Liver (tissue), 9 donors: ENCODE measurements around the gene ACOT7. TPM values are rescaled to one million over a fixed set of nuclear protein-coding genes. Genes with fewer than 3 reads are reported as not detected.
A peak's percentile ranks its signal among the peaks of the same experiment; 100 is the strongest.

Source experiments
- DNase-seq: peaks from one replicate; pipeline ENCODE4 v3.0.0-alpha.2; 2017; ENCODE audit warnings: low spot score
- H3K27ac ChIP-seq, 2 donors: one replicate each; pipeline ENCODE4 v1.7.0; 2013; ENCODE audit warnings: inconsistent platforms in 2 of 2, low read length in 2 of 2, control low read depth in 1 of 2, low read depth in 1 of 2, mild to moderate bottlenecking in 1 of 2
- H3K27me3 ChIP-seq, 4 donors: one replicate each; pipeline versions ENCODE4 v1.6.1 to v1.7.0; 2013; ENCODE audit warnings: low read length in 3 of 4, inconsistent platforms in 1 of 4, mild to moderate bottlenecking in 1 of 4, moderate library complexity in 1 of 4; ENCODE audit not compliant: control insufficient read depth in 4 of 4, insufficient read depth in 4 of 4
- H3K36me3 ChIP-seq, 4 donors: one replicate each; pipeline versions ENCODE4 v1.6.1 to v1.7.0; 2013; ENCODE audit warnings: low read length in 3 of 4, mild to moderate bottlenecking in 3 of 4, low read depth in 1 of 4, moderate library complexity in 1 of 4; ENCODE audit not compliant: control insufficient read depth in 4 of 4, insufficient read depth in 3 of 4
- H3K4me1 ChIP-seq, 4 donors: one replicate each; pipeline versions ENCODE4 v1.6.1 to v1.7.0; 2013; ENCODE audit warnings: low read length in 3 of 4, mild to moderate bottlenecking in 3 of 4, moderate library complexity in 1 of 4; ENCODE audit not compliant: control insufficient read depth in 4 of 4, insufficient read depth in 4 of 4
- H3K4me3 ChIP-seq, 3 donors: one replicate each; pipeline versions ENCODE4 v1.6.1 to v1.7.0; 2013; ENCODE audit warnings: low read length in 3 of 3, control low read depth in 1 of 3, low read depth in 1 of 3, mild to moderate bottlenecking in 1 of 3
- H3K9ac ChIP-seq, 2 donors: one replicate each; pipeline ENCODE4 v1.7.0; 2013; ENCODE audit warnings: low read length in 2 of 2, mild to moderate bottlenecking in 2 of 2, moderate library complexity in 2 of 2, control low read depth in 1 of 2, low read depth in 1 of 2
- H3K9me3 ChIP-seq, 4 donors: one replicate each; pipeline versions ENCODE4 v1.6.1 to v1.7.0; 2013; ENCODE audit warnings: low read length in 3 of 4; ENCODE audit not compliant: control insufficient read depth in 4 of 4
- ATF3 ChIP-seq: IDR thresholded peaks from 2 replicates; pipeline ENCODE4 v1.6.1; 2016; ENCODE audit warnings: antibody characterized with exemption
- CTCF ChIP-seq: fragments of 150-350 bp; IDR thresholded peaks from 2 replicates; pipeline ENCODE4 v1.5.1; 2017; ENCODE audit warnings: improper control_type of control experiment, low read depth, low read length; ENCODE audit not compliant: missing input control
- EGR1 ChIP-seq, 2 donors: IDR thresholded peaks; 2 replicates each; pipeline ENCODE4 v1.6.1; 2016 to 2018; ENCODE audit warnings: antibody characterized with exemption in 2 of 2, low read depth in 2 of 2
- FOXA2 ChIP-seq: IDR thresholded peaks from 2 replicates; pipeline ENCODE4 v1.6.1; 2016; ENCODE audit warnings: antibody characterized with exemption
- HNF4A ChIP-seq, 2 donors: conservative IDR thresholded peaks; 2 replicates each; pipeline ENCODE4 v1.6.1; 2016; ENCODE audit warnings: antibody characterized with exemption in 2 of 2, mild to moderate bottlenecking in 2 of 2
- HNF4G ChIP-seq: IDR thresholded peaks from 2 replicates; pipeline ENCODE4 v1.6.1; 2016; ENCODE audit warnings: antibody characterized with exemption
- JUND ChIP-seq, 2 donors: IDR thresholded peaks; 2 replicates each; pipeline ENCODE4 v1.6.1; 2016; ENCODE audit warnings: antibody characterized with exemption in 2 of 2
- NR2F2 ChIP-seq: IDR thresholded peaks from 2 replicates; pipeline ENCODE4 v1.6.1; 2016; ENCODE audit warnings: antibody characterized with exemption
- RAD21 ChIP-seq, 2 donors: IDR thresholded peaks; 2 replicates each; pipeline ENCODE4 v1.6.1; 2016; ENCODE audit warnings: antibody characterized with exemption in 2 of 2, mild to moderate bottlenecking in 2 of 2
- REST ChIP-seq: IDR thresholded peaks from 2 replicates; pipeline ENCODE4 v1.6.1; 2016; ENCODE audit warnings: antibody characterized with exemption, mild to moderate bottlenecking
- RXRA ChIP-seq, 2 donors: IDR thresholded peaks; 2 replicates each; pipeline ENCODE4 v1.6.1; 2017 to 2018; ENCODE audit warnings: antibody characterized with exemption in 2 of 2, mild to moderate bottlenecking in 1 of 2
- SP1 ChIP-seq: IDR thresholded peaks from 2 replicates; pipeline ENCODE4 v1.6.1; 2018; ENCODE audit warnings: antibody characterized with exemption, mild to moderate bottlenecking
- TAF1 ChIP-seq: conservative IDR thresholded peaks from 2 replicates; pipeline ENCODE4 v1.6.1; 2016; ENCODE audit warnings: antibody characterized with exemption, mild to moderate bottlenecking
- WGBS: extraction: QIAGEN DNeasy Blood & Tissue Kit; methylation state at CpG from one replicate; pipeline ENCODE4 v1.1.7; 2013; 5-methylcytosine and 5-hydroxymethylcytosine counted together
- polyA plus RNA-seq, 2 donors: library from polyadenylated mRNA; stranded (reverse) in 1 of 2; unstranded in 1 of 2; fragments of 200-250 nt in 1 of 2; fragments of >200 nt in 1 of 2; fragmentation: Nextera tagmentation in 1 of 2; extraction: Ambion mirVana in 1 of 2; gene quantifications; one replicate each; pipeline versions ENCODE4 v1.2.1 to v1.2.3, GENCODE V29; 2013 to 2015
- total RNA-seq, 2 donors: library from RNA; depleted of rRNA; stranded (reverse); fragments of >200 nt; gene quantifications; one replicate each; pipeline ENCODE4 v1.2.3, GENCODE V29; 2014
- TF ChIP-seq, protein P1 (sequence below): IDR thresholded peaks from 2 replicates; pipeline ENCODE4 v1.6.1; 2016; ENCODE audit warnings: antibody characterized with exemption
- TF ChIP-seq, protein P2 (sequence below): IDR thresholded peaks from 2 replicates; pipeline ENCODE4 v1.6.1; 2016; ENCODE audit warnings: antibody characterized with exemption
- donor health status: healthy.
- donor health status: healthy.
- donor health status: healthy.
- donor health status: healthy.
- donor health status: healthy.

ACOT7 gene
- total and polyA plus RNA-seq, 4 donors, result 8.7 to 14.4 (median 10.4) TPM

DNA sequence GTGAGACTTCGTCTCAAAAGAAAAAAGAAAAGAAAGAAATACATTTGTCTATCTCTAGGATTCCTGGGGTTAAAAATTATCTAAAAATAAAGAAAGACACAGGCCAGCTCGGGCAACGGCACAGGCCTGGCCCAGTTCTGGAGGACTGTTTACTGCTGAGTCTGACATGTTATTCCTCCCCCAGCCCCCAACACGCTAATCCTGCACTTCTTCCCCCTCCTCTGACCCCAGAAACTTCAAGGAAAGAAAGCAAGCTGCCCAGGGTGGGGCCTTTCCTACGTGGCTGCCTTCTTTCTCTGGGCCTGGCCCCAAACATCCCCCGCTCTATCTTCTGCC, 40.0 kb downstream of the ACOT7 start:
- 14% methylated on average over 6 of the region's 6 CpGs for WGBS
- H3K36me3 ChIP-seq, result no peaks in the 10 kb centered on the region
- H3K4me3 ChIP-seq, result no peak overlapping the region
- no peak for TF ChIP-seq ATF3
- no peak for TF ChIP-seq RAD21 (IDR thresholded peaks at IDR 0.05)
- TF ChIP-seq, protein P1, sequence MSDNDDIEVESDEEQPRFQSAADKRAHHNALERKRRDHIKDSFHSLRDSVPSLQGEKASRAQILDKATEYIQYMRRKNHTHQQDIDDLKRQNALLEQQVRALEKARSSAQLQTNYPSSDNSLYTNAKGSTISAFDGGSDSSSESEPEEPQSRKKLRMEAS, result no peak
- TF ChIP-seq HNF4G, result no peak
- no peak for TF ChIP-seq FOXA2
- TF ChIP-seq, protein P2, sequence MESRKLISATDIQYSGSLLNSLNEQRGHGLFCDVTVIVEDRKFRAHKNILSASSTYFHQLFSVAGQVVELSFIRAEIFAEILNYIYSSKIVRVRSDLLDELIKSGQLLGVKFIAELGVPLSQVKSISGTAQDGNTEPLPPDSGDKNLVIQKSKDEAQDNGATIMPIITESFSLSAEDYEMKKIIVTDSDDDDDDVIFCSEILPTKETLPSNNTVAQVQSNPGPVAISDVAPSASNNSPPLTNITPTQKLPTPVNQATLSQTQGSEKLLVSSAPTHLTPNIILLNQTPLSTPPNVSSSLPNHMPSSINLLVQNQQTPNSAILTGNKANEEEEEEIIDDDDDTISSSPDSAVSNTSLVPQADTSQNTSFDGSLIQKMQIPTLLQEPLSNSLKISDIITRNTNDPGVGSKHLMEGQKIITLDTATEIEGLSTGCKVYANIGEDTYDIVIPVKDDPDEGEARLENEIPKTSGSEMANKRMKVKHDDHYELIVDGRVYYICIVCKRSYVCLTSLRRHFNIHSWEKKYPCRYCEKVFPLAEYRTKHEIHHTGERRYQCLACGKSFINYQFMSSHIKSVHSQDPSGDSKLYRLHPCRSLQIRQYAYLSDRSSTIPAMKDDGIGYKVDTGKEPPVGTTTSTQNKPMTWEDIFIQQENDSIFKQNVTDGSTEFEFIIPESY, result no peak
- no peak for DNase-seq
- H3K4me1 ChIP-seq, result peaks cover 27 to 89% (median 77%) of the 10 kb centered on the region in 4 donors
- H3K27ac ChIP-seq, result peak overlapping the region; percentile 59 to 61
- H3K27me3 ChIP-seq, result no peaks in the 10 kb centered on the region
- no peak overlapping the region for H3K9ac ChIP-seq
- no peaks in the 10 kb centered on the region for H3K9me3 ChIP-seq

DNA sequence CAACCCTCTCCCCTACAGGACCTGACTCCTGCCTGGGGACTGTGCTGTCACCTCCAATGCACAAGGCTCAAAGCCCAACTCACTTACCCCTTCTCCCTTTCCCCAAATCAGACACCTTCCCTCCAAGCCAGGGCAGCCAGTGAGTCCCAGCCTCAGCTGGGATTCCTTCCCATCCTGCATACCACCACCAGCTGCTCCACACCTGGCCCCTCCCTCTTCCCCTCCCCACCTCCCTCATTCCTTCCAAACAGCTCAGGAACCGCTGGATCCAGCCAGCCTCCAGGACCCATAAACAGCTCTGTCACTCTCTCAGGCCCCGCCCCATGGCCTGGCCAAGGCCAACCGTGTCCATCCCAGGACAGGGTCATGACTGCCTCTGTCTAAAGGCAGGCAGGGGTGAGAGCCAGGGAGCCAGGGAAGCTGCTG, 41.4 kb downstream of the ACOT7 start:
- no peak for DNase-seq
- WGBS, result 30% methylated on average over 3 of the region's 3 CpGs

DNA sequence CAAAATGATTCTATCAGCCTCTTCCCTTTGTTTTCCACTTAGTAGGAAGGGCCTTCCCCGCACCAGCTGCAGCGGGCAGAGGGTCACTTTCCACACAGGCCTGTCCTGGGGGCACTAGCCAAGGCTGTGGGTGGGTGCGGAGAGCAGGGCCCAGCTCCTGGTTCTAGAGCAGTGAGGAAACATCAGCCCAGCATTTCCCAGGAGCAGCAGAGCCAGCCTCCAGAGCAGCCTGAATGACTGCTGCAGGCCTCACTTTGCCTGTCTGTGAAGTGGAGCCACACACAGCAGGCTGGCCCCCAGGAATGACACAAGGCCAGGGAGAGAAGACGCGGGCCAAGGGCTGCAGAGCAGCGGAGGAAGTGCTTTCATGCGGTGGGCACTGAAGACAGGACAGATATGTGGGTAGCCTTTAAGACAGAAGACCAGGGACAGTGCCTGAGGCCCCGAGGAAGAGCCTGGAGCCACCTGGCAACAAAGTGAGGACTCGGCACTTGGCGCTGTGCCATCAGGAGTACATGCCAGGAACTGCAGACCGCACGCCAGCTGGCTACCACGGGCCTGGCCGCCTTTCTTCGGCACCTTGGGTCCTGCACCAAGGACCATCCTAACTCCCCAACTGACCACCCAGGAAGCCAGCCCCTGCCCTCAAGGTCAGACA, 42.0 kb downstream of the ACOT7 start:
- TF ChIP-seq SP1 (no peak), HNF4G (no peak), NR2F2 (no peak), JUND (IDR thresholded peaks at IDR 0.05) (no peak), REST (no peak), FOXA2 (no peak), EGR1 (IDR thresholded peaks at IDR 0.05; ENCODE audit: low read depth in 2 of 2) (no peak)
- peaks cover 16 to 78% (median 61%) of the 10 kb centered on the region in 4 donors for H3K4me1 ChIP-seq
- peak overlapping the region in 1 of 2 donors; percentile 17 for H3K9ac ChIP-seq
- WGBS, result 49% methylated on average over 15 of the region's 15 CpGs
- H3K9me3 ChIP-seq, result no peaks in the 10 kb centered on the region
- no peaks in the 10 kb centered on the region for H3K27me3 ChIP-seq
- no peaks in the 10 kb centered on the region for H3K36me3 ChIP-seq
- peak overlapping the region; percentile 57 to 71 for H3K27ac ChIP-seq
- DNase-seq, result no peak
- no peak overlapping the region for H3K4me3 ChIP-seq

More for the DNA sequence above, 41.4 kb downstream of the ACOT7 start:
- Histone ChIP-seq H3K27me3 (no peaks in the 10 kb centered on the region), H3K9me3 (no peaks in the 10 kb centered on the region), H3K36me3 (no peaks in the 10 kb centered on the region), H3K9ac (peak overlapping the region in 1 of 2 donors; percentile 17), H3K27ac (peak overlapping the region; percentile 57 to 71), H3K4me1 (peaks cover 17 to 84% (median 67%) of the 10 kb centered on the region in 4 donors), H3K4me3 (no peak overlapping the region)
- peak; percentile 43 for TF ChIP-seq SP1
- no peak for TF ChIP-seq CTCF
- peak; percentile 64 to 70 for TF ChIP-seq RXRA (IDR thresholded peaks at IDR 0.05)
- no peak for TF ChIP-seq EGR1 (IDR thresholded peaks at IDR 0.05; ENCODE audit: low read depth in 2 of 2)
- no peak for TF ChIP-seq TAF1
- TF ChIP-seq HNF4A (conservative IDR thresholded peaks at IDR 0.05), result peak; percentile 28 to 62
